Neural cell (in vitro differentiated cells): ENCODE data around the gene PFKFB4.

Experiments used
- CTCF ChIP-seq: fragments of 450-650 bp; IDR thresholded peaks from 2 replicates; pipeline ENCODE4 v1.5.1; 2014; ENCODE audit warnings: antibody characterized with exemption, mild to moderate bottlenecking, moderate library complexity; ENCODE audit not compliant: poor library complexity, severe bottlenecking
- EP300 ChIP-seq: fragments of 450-650 bp; conservative IDR thresholded peaks from 2 replicates; pipeline ENCODE4 v1.6.1; 2014; ENCODE audit warnings: antibody characterized with exemption, mild to moderate bottlenecking, moderate library complexity; ENCODE audit not compliant: poor library complexity, severe bottlenecking
- EZH2 ChIP-seq: fragments of 200-600, 300-800 bp; shearing (Covaris generic), sonication (generic); IDR thresholded peaks from 2 replicates; pipeline ENCODE4 v1.6.1; 2014; ENCODE audit warnings: antibody characterized with exemption, low read length, borderline replicate concordance, mild to moderate bottlenecking; ENCODE audit not compliant: insufficient read depth, poor library complexity, severe bottlenecking
- MXI1 ChIP-seq: fragments of 450-650 bp; conservative IDR thresholded peaks from 2 replicates; pipeline ENCODE4 v1.6.1; 2014; ENCODE audit warnings: antibody characterized with exemption, mild to moderate bottlenecking; ENCODE audit not compliant: poor library complexity, severe bottlenecking
- POLR2AphosphoS5 ChIP-seq: IDR thresholded peaks from 2 replicates; pipeline ENCODE4 v1.6.1; 2012
- RAD21 ChIP-seq: fragments of 450-650 bp; conservative IDR thresholded peaks from 2 replicates; pipeline ENCODE4 v1.6.1; 2014; ENCODE audit warnings: antibody characterized with exemption, mild to moderate bottlenecking, moderate library complexity
- REST ChIP-seq: IDR thresholded peaks from 2 replicates; pipeline ENCODE4 v1.6.1; 2012; ENCODE audit warnings: borderline replicate concordance
- SMC3 ChIP-seq: fragments of 450-650 bp; conservative IDR thresholded peaks from 2 replicates; pipeline ENCODE4 v1.6.1; 2014; ENCODE audit warnings: antibody characterized with exemption, mild to moderate bottlenecking, moderate library complexity; ENCODE audit not compliant: poor library complexity
- TAF1 ChIP-seq: IDR thresholded peaks from 2 replicates; pipeline ENCODE4 v1.6.1; 2012; ENCODE audit warnings: low read depth

DNA sequence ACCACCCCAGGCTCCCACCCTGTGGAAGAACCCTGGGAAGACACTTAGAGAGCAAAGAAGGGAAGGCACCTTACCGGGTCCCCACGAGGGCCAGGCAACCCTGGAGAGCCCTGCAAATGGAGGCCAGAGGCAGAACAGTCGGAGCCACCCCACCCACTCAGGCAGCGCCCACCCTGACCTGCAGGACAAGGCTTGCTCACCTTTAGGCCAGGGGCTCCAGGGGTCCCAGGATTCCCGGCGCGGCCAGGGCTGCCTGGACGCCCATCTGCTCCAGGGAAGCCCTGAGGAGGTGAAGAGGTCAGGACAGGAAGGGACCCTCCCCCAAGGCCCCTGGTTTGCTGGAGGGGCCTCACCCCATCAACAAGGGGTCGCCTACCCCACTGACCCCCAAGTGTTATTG lies 28.2 kb upstream of the PFKFB4 start:
- TF ChIP-seq CTCF (no peak), EP300 (no peak), MXI1 (no peak), SMC3 (no peak), POLR2AphosphoS5 (no peak), EZH2 (no peak), RAD21 (no peak), REST (no peak), TAF1 (no peak)
